Measurements from ENCODE around the gene DBT.
"Not testable (repeated sequence)": the region's sequence is repeated elsewhere in the genome, so short reads cannot be mapped to it uniquely, and the experiment has no call there.

DBT gene

DNA sequence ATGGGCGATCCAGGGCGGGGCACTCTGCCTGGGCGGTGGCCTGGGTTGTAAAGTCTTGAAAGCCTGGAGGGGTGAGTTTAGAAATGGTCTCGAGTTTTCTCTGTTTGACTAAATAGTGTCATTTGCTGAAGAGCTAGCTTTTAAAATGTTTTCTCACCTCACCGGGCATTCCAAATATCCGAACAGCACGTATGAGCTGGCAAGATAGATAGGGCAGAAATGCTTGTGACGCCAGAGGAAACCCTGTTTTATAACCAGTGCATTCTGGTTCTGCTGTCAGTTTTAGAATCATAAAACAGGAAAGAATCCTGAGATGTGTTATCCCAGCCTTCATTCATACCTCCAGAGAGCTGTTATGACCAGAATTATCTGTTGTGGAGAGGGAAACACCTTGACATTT, 17.1 kb upstream of the DBT start:
- Mint-ChIP-seq H3K27me3 (no peaks in the 10 kb centered on the region), H3K9me3 (no peaks in the 10 kb centered on the region), H3K4me1 (ENCODE audit: low read depth in 2 of 2) (peaks cover 35 to 48% of the 10 kb centered on the region in 2 donors), H3K4me3 (peak overlapping the region; percentile 97 to 100), H3K27ac (peak overlapping the region; percentile 99), H3K36me3 (ENCODE audit: insufficient read depth) (peaks cover 54% of the 10 kb centered on the region)
- DNase-seq (no peak), ATAC-seq (replicated peaks) (no peak)

DNA sequence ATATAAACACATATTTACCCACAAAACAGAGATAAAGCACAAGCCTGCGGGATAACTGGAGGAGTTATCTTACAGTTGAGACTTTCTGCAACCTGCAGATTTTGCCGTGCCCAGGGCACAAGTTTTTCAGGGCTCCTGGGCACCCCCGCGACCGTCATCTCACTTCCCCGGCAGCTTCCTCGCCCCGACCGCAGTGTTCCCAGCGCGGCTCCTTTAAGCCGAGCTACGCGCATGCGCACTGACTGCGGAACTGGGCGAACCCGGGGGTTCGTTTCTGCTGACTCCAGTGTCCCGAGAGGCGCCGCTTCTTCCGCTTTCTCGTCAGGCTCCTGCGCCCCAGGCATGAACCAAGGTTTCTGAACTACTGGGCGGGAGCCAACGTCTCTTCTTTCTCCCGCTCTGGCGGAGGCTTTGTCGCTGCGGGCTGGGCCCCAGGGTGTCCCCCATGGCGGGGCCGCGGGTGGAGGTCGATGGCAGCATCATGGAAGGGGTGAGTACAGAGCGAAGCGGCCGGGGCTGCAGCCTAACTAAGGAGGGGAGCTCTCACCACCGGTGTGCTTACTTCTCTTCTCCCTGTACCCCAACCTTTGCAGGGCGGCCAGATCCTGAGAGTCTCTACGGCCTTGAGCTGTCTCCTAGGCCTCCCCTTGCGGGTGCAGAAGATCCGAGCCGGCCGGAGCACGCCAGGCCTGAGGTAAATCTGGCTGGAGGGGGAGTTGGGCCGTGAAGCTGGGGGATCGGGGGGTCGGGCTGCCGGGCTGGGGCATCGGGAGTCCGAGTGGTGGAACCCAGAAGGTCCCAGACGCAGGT, 16.5 kb upstream of the DBT start, which contains the start of gene RTCA:
TSS of gene RTCA (plus strand) at position 286 of the 810 bp plus-strand sequence. CDS start at position 446, 160 bp downstream.
- Mint-ChIP-seq H3K27ac (peak within 1 kb of the TSS; percentile 99), H3K36me3 (ENCODE audit: insufficient read depth) (peaks cover 48% of the 10 kb centered on the region), H3K4me1 (ENCODE audit: low read depth in 2 of 2) (peaks cover 34 to 45% of the 10 kb centered on the region in 2 donors), H3K4me3 (peak within 1 kb of the TSS; percentile 97 to 100), H3K9me3 (no peaks in the 10 kb centered on the region), H3K27me3 (no peaks in the 10 kb centered on the region)
- peak; percentile 93 for ATAC-seq (replicated peaks)
- peak; percentile 90 to 94 (median 93) for DNase-seq

DNA sequence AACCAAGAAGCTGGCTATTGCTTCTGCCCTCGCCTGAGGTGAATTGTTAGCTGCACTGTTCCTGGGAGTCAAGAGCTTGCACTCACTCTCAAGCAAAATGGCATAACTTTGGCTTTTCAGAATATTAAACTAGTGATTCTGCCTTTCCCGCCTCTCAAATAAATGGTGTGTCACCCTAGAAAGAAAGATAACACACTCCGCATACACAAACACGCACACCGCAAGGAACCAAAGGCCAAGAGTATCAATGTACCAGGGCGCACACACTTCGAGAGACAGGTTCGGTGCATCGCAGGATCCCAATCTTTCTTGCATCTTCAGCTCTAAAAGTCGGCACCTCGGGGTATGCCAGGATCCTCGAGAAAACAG, 15.9 kb upstream of the DBT start:
- peak; percentile 49 for ATAC-seq (replicated peaks)
- peak overlapping the region; percentile 97 to 100 for H3K4me3 Mint-ChIP-seq
- no peaks in the 10 kb centered on the region for H3K9me3 Mint-ChIP-seq
- peaks cover 30 to 41% of the 10 kb centered on the region in 2 donors for H3K4me1 Mint-ChIP-seq (ENCODE audit: low read depth in 2 of 2)
- H3K27me3 Mint-ChIP-seq = no peaks in the 10 kb centered on the region
- DNase-seq = peak in 1 of 3 experiments; percentile 44
- peak overlapping the region; percentile 99 for H3K27ac Mint-ChIP-seq
- peaks cover 42% of the 10 kb centered on the region for H3K36me3 Mint-ChIP-seq (ENCODE audit: insufficient read depth)

DNA sequence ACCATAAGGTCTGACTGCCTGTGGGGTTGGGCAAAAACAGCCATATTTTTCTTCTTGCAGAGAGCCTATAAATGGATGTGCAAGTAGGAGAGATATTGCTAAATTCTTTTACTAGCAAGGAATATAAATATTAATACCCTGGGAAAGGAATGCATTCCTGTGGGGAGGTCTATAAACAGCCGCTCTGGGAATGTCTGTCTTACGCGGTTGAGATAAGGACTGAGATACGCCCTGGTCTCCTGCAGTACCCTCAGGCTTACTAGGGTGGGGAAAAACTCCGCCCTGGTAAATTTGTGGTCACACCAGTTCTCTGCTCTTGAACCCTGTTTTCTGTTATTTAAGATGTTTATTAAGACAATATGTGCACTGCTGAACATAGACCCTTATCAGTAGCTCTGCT, 14.4 kb upstream of the DBT start:
- Mint-ChIP-seq H3K36me3 (ENCODE audit: insufficient read depth) (peaks cover 29% of the 10 kb centered on the region), H3K4me1 (ENCODE audit: low read depth in 2 of 2) (peaks cover 25 to 35% of the 10 kb centered on the region in 2 donors)
- not testable (repeated sequence) for H3K27ac Mint-ChIP-seq; H3K9me3 Mint-ChIP-seq; H3K4me3 Mint-ChIP-seq; DNase-seq; ATAC-seq (replicated peaks); H3K27me3 Mint-ChIP-seq

DNA sequence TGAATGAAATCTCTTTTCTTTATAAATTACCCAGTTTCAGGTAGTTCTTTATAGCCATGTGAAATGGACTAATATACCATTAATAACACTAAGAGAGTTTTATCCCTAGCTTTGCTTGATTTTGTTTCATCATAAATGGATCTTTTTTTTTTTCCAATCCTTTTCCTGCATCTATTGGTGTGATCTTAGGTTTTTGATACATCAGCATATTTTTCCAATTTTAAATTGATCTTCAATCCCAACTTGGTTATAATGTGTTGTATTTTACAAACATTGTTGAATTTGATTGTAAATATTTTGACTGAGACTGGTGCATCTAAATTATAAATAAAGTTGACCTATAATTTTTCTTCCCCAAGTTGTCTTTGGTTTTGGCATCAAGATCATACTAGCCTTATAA, 12.1 kb upstream of the DBT start:
- Mint-ChIP-seq H3K9me3 (no peaks in the 10 kb centered on the region), H3K27me3 (no peaks in the 10 kb centered on the region), H3K4me1 (ENCODE audit: low read depth in 2 of 2) (peaks cover 17 to 21% of the 10 kb centered on the region in 2 donors), H3K4me3 (no peak overlapping the region), H3K27ac (no peak overlapping the region), H3K36me3 (ENCODE audit: insufficient read depth) (peaks cover 19% of the 10 kb centered on the region)
- ATAC-seq (replicated peaks) (no peak), DNase-seq (no peak)

DNA sequence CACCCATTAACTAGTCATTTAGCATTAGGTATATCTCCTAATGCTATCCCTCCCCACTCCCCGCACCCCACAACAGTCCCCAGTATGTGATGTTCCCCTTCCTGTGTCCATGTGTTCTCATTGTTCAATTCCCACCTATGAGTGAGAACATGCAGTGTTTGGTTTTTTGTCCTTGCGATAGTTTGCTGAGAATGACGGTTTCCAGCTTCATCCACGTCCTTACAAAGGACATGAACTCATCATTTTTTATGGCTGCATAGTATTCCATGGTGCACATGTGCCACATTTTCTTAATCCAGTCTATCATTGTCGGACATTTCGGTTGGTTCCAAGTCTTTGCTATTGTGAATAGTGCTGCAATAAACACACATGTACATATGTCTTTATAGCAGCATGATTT, 8.8 kb upstream of the DBT start:
- not testable (repeated sequence) for H3K4me3 Mint-ChIP-seq; H3K36me3 Mint-ChIP-seq (ENCODE audit: insufficient read depth); H3K27ac Mint-ChIP-seq; H3K27me3 Mint-ChIP-seq; H3K9me3 Mint-ChIP-seq; ATAC-seq (replicated peaks); H3K4me1 Mint-ChIP-seq (ENCODE audit: low read depth in 2 of 2); DNase-seq

DNA sequence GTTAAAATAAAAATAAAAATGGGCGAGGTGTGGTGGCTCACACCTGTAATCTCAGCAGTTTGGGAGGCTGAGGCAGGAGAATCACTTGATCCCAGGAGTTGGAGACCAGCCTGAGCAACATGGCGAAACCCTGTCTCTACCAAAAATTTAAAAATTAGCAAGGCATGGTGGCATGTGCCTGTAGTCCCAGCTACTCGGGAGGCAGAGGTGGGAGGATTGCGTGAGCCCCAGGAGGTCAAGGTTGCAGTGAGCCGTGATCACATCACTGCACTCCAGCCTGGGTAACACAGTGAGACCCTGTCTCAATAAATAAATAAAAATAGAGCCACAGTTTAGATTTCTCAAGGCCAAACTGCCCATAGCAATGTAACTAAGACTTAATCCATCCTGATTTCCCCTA, 6.6 kb upstream of the DBT start:
- not testable (repeated sequence) for ATAC-seq (replicated peaks); H3K4me3 Mint-ChIP-seq; H3K9me3 Mint-ChIP-seq; H3K27me3 Mint-ChIP-seq; DNase-seq; H3K4me1 Mint-ChIP-seq (ENCODE audit: low read depth in 2 of 2); H3K36me3 Mint-ChIP-seq (ENCODE audit: insufficient read depth); H3K27ac Mint-ChIP-seq

DNA sequence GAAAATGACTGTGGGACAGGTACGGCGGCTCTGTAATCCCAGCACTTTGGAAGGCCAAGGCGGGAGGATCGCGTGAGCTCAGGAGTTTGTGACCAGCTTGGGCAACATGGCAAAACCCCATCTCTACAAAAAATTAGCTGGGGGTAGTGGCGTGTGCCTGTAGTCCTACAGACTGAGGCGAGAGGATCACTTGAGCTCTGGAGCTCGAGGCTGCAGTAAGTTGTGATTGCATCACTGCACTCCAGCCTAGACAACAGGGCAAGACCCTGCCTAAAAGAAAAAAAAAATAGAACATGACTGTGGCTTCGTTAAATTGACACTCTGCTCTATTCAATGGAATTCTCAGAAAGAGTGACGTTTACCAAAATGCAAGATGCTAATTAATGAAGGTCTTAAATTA, 3.9 kb upstream of the DBT start:
- Mint-ChIP-seq H3K36me3 (ENCODE audit: insufficient read depth) (no peaks in the 10 kb centered on the region), H3K4me1 (ENCODE audit: low read depth in 2 of 2) (peaks cover 0 to 4% of the 10 kb centered on the region in 2 donors)

DNA sequence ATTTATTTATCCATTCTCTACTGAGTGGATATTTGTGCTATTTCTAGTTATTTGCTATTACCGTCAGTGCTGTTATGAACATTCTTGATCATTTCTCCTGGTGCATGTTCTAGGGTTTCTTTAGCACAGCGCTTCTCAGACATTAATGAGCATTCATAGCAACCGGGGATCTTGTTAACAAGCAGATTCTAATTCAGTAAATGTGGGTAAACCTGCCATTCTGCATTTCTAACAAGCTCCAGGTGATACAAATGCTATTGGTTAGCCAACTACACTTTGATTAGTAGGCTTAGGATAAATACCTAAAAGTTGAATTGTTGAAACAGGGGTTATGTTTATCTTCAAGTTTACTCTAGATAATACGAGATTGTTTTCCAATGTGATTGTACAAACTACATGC, 3.3 kb upstream of the DBT start:
- Mint-ChIP-seq H3K4me1 (ENCODE audit: low read depth in 2 of 2) (peaks cover 0 to 4% of the 10 kb centered on the region in 2 donors), H3K4me3 (no peak overlapping the region), H3K27ac (no peak overlapping the region), H3K27me3 (no peaks in the 10 kb centered on the region), H3K9me3 (no peaks in the 10 kb centered on the region), H3K36me3 (ENCODE audit: insufficient read depth) (no peaks in the 10 kb centered on the region)
- ATAC-seq (replicated peaks) = no peak
- DNase-seq = no peak

More for the DNA sequence above, 3.9 kb upstream of the DBT start:
- Mint-ChIP-seq H3K27me3 (no peaks in the 10 kb centered on the region), H3K27ac (no peak overlapping the region), H3K4me3 (no peak overlapping the region), H3K9me3 (no peaks in the 10 kb centered on the region)
- DNase-seq (no peak), ATAC-seq (replicated peaks) (no peak)

DNA sequence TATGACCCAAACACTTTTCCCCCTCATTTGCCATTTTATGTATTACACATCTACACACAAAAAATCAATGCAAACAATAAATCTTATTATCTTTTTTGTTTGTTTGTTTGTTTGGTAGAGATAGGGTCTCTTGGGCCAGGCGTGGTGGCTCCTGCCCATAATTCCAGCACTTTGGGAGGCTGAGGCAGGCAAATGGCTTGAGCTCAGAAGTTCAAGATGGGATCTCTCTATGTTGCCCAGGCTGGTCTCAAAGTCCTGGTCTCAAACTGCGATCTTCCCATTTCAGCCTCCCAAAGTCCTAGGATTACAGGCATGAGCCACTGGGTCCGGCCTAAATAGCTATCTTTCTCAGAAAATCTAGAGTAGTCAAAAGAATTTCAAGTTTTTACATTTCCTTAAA, 1.2 kb upstream of the DBT start:
- DNase-seq = no peak
- no peaks in the 10 kb centered on the region for H3K27me3 Mint-ChIP-seq
- no peaks in the 10 kb centered on the region for H3K36me3 Mint-ChIP-seq (ENCODE audit: insufficient read depth)
- H3K9me3 Mint-ChIP-seq = no peaks in the 10 kb centered on the region
- no peak overlapping the region for H3K27ac Mint-ChIP-seq
- H3K4me3 Mint-ChIP-seq = no peak overlapping the region
- no peak for ATAC-seq (replicated peaks)
- H3K4me1 Mint-ChIP-seq (ENCODE audit: low read depth in 2 of 2) = peaks cover 7 to 11% of the 10 kb centered on the region in 2 donors

DNA sequence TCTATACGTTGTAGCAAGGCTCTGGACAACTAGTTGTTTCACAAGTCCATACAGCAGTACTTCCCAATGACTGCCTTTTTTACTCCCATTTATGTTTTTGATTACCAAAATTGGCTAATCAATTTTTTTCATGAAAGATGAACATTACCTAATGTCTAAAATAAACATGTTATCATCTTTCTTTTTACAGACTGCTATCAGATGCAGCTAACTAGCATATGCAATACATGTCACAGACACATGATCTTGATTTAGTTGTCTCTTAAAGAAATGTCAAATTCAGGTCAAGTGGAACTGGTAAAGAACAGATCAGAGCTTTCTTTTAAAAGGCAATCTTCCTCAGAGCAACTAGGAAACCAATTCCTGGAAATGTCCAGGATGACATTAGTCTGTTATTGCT, 630 bp upstream of the DBT start:
- peaks cover 7 to 11% of the 10 kb centered on the region in 2 donors for H3K4me1 Mint-ChIP-seq (ENCODE audit: low read depth in 2 of 2)
- H3K4me3 Mint-ChIP-seq = no peak overlapping the region
- H3K27ac Mint-ChIP-seq = no peak overlapping the region
- no peaks in the 10 kb centered on the region for H3K27me3 Mint-ChIP-seq
- H3K36me3 Mint-ChIP-seq (ENCODE audit: insufficient read depth) = no peaks in the 10 kb centered on the region
- ATAC-seq (replicated peaks) = no peak
- DNase-seq = no peak
- H3K9me3 Mint-ChIP-seq = no peaks in the 10 kb centered on the region

DNA sequence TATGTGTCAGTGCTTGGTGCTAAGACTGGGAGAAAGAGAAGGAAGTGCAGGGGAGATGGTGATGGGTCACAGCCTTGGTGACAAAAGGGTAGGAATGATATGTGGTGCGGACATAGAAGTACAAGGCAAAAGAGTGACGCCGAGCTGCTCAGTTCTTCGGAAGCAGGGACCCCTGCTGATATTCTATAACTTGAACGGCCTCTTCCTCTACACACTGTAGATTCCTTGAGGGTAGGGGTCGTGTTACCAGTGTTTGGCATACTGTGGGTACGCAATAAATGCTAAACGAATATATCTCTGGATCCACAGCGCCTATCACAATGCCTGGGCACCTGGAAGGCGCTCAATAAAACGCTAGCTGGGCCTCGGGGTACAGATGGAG, 488 bp downstream of the DBT start:
- ATAC-seq (replicated peaks) = no peak

DNA sequence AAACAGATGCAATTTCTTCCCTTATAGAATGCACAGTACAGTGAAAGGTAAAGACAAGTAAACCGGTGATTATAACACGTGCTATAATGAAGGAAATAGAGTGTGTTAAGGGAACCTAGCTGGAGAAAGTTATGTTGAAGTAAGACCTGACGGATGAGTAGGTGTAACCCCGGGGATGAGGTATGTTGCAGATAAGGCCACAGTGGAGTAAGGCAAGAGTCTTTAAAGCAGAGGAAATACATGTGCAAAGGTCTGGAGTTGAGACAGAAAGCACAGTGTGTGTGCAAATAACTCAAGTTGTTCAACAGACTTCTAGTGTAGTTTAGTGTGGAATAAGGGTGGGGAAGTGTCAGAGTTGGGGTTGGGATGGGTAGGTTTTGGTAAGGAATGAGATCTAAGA, 2.9 kb downstream of the DBT start:
- H3K4me3 Mint-ChIP-seq = no peak overlapping the region
- no peak for DNase-seq
- H3K9me3 Mint-ChIP-seq = no peaks in the 10 kb centered on the region
- no peaks in the 10 kb centered on the region for H3K36me3 Mint-ChIP-seq (ENCODE audit: insufficient read depth)
- no peaks in the 10 kb centered on the region for H3K27me3 Mint-ChIP-seq
- H3K27ac Mint-ChIP-seq = no peak overlapping the region
- ATAC-seq (replicated peaks) = no peak
- H3K4me1 Mint-ChIP-seq (ENCODE audit: low read depth in 2 of 2) = peaks cover 9 to 21% of the 10 kb centered on the region in 2 donors

More for the DNA sequence above, 488 bp downstream of the DBT start:
- Mint-ChIP-seq H3K36me3 (ENCODE audit: insufficient read depth) (no peaks in the 10 kb centered on the region), H3K27ac (no peak overlapping the region), H3K4me3 (no peak overlapping the region), H3K4me1 (ENCODE audit: low read depth in 2 of 2) (peaks cover 7 to 13% of the 10 kb centered on the region in 2 donors), H3K27me3 (no peaks in the 10 kb centered on the region), H3K9me3 (no peaks in the 10 kb centered on the region)
- peak in 1 of 3 experiments; percentile 5 for DNase-seq

DNA sequence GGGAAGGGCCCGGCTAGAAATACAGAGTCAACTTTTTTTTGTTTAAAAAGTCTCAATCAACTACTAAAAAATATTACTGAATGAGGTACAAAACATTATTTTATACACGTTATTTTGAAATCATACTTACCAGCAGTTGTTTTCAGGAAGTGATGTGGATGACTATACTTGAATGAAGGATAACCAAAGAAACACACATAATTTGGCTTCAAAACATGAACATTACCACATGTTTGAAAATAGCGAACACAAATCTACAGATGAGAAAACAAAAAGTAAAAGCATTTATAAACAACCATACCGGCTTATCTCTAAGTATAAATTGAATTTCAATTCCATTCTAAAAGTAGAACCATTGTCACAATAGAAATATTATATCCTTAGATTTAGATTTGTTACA, 9.0 kb downstream of the DBT start:
- DNase-seq (no peak), ATAC-seq (replicated peaks) (no peak)
- peaks cover 9 to 26% of the 10 kb centered on the region in 2 donors for H3K4me1 Mint-ChIP-seq (ENCODE audit: low read depth in 2 of 2)
- no peaks in the 10 kb centered on the region for H3K9me3 Mint-ChIP-seq
- H3K27me3 Mint-ChIP-seq = no peaks in the 10 kb centered on the region
- peaks cover 21% of the 10 kb centered on the region for H3K36me3 Mint-ChIP-seq (ENCODE audit: insufficient read depth)
- H3K4me3 Mint-ChIP-seq = no peak overlapping the region
- peak overlapping the region in 1 of 2 donors; percentile 41 for H3K27ac Mint-ChIP-seq

Measured in effector memory CD8-positive, alpha-beta T cell (primary cell).